RKO (cell line): Measurements from ENCODE around the gene SLC25A11.
A peak's percentile ranks its signal among the peaks of the same experiment; 100 is the strongest.
"Not testable (repeated sequence)": the region's sequence is repeated elsewhere in the genome, so short reads cannot be mapped to it uniquely, and the experiment has no call there.

Source experiments
- DNase-seq: peaks from one replicate; pipeline ENCODE4 v3.0.0-alpha.2; 2016; ENCODE audit warnings: low spot score

Gene SLC25A11

DNA sequence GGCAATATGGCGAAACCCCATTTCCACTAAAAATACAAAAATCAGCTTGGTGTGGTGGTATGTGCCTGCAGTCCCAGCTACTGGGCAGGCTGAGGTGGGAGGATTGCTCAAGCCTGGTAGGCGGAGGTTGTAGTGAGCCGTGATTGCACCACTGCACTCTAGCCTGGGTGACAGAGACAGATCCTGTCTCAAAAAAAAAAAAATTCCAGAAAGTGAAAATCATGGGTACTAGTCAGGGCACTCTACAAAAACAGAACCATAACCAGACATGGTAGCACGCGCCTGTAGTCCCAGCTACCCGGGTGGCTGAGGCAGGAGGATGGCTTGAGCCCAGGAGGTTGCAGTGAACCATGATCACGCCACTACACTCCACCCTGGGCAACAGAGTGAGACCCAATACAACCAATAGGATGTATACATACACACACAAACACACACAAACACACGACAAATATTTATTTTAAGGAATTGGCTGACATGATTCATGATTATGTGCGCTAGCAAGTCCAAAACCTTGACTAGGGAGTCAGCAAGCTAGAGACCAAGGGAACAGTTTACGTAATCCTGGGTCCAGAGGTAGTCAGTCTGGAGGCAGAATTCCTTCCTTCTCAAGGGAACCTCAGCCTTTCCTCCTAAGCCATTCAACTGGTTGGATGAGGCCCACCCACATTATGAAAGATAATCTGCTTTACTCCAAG lies 19.3 kb downstream of the SLC25A11 start:
- no peak for DNase-seq

- DNase-seq: no peak
These were observed 20.3 kb downstream of the SLC25A11 start for GRCh38 chr17:4919511-4920047.

- not testable (repeated sequence) for DNase-seq
These were observed 25.3 kb downstream of the SLC25A11 start for GRCh38 chr17:4914551-4914950.

DNA sequence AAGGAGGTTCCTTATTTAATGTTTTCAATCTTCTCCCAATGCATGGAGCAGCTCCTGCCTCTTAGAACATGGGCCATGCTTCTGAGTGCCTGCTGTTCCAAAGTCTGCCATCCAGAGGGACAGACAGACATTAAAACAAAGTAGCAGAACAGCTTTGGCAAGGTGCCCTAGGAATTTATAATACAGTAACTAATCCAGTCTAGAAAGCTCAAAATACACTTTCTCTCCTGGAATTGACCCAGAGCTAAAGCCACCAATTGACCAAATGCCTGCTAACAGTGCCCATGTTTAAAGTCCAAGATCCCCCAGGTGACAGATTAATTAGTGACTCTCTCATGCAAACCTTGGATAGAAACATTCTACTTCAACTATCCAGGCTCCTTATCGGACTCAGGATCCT lies 25.9 kb downstream of the SLC25A11 start:
- DNase-seq: peak; percentile 23

DNA sequence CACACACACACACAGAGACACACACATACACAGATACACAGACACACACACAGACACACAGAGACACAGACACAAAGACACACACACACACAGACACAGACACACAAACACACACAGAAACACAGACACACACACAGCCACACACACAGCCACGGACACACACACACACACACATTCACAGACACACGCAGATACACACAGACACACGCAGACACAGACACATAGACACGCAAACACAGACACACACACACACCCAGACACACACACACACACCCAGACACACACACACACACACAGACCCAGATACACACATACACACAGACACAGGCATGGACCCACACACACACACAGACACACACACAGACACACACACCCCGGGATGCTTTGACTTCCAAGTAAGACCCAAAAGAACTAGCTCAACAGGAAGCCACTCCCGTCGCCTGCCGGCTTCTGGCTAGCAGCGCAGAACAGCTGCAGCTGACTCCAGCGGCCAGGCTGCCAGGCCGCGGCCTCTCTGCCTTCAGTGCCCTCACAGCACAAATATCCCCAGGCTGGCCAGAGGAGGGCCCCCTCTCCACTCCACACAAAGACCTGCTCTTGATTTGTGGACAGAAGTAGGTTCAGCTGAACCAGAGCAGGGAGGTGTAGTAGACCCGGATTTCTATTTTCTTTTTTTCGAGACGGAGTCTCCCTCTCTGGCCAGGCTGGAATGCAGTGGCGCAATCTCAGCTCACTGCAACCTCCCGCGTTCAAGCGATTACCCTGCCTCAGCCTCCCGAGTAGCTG lies 30.9 kb downstream of the SLC25A11 start:
- DNase-seq: peak; percentile 90

DNA sequence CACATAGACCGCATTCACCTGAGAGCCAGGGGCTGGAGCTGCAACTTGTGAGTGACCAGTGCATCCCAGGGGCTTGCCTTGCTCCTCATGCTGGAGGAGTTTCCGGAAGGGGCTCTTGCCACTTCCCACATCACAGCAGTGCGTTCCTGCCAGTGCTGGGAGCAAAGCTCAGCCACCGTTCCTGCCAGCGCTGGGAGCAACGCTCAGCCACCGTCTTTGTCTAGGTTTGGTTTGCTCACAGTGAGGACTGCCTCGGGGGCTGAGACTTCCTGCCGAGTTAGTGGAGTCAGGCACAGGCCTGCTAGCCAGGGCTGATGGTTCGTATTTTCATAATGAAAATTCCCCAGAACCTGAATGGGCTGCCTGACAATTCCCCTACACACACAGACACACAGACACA lies 31.5 kb downstream of the SLC25A11 start:
- DNase-seq: no peak

- DNase-seq: not testable (repeated sequence)
These were observed 33.2 kb downstream of the SLC25A11 start for GRCh38 chr17:4906642-4907041.

GRCh38 chr17:4903051-4903818 lies 36.6 kb downstream of the SLC25A11 start, which contains the start of gene CHRNE:
CHRNE (minus strand) TSS chr17:4903098; CDS start chr17:4903063, 35 bp downstream.
- peak; percentile 64 for DNase-seq

DNA sequence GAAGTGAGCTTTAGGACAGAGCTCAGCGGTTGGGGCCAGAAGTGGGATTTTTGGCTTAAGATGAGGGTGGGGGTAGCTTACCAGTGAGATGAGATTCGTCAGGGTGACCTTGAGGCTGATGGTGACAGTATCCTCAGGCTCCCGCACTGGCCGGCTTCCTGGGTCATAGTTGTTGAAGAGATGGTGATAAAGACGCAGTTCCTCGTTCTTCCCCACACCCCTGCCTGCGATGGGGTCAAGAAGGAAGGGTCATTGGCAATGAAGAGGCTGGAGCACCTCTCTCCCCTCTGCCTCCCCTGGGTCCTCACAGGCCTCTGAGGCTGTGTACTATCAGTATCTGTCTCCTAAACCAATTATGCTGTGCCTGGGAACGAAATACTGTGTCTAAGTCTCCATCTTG lies 37.3 kb downstream of the SLC25A11 start:
- no peak for DNase-seq

DNA sequence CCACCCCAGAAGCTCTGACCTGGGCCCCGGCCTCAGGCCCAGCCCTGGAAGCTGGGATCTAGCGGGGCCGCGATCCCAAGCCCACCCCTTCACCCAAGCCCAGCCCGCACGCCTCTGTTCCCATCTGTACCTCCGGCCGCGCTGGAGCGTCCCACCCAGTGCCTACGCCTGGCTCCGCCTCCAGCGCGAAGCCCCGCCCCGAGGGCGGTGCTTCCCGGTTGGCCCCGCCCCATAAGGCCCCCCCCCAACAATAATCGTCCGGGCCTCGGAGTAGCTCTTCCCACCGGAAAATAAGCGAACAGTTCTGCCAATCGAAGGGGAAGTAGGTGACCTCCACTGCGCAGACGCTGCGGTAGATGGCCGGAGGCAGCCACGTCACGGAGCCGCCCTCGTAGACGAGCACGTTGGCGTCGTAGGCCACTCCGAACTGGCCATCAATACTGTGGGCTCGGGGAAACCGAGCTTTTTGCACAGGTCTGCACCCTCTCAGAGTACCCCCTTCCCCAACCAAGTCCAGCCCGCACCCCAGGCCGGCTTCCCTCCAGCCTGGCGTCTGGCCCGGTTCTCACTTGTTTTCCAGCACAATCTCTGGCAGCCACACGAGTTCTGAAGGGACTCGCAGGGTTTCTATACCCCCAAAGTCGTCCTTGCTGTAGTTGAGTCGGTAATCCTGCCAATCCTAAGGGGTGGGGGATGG lies 38.0 kb downstream of the SLC25A11 start:
- DNase-seq: no peak

DNA sequence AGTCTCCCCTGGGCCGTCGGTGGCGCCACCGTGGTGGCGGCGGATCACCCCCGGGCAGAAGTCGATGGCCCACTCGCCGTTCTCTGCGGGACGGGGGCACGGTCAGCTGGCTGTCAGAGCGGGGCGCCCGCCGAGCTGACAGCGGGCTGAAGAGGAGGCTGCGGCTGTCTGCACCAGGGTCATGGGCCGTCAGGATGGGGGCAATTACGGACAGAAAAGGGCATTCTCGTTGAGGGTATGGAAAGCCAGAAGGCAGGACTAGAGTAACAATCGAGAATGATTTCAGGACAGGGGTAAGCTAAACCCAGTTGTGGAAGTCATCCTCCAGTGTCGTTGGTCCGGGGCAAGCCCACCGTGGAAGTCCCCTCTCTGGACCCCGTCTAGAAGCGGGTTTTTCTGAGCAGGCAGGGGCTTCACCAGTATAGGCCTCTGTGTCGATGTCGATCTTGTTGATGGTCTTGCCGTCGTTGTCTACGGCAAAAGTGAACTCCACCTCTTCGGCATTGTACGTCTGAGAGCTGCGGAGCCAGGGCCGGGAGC lies 38.7 kb downstream of the SLC25A11 start:
- no peak for DNase-seq

GRCh38 chr17:4900231-4901107 lies 39.4 kb downstream of the SLC25A11 start:
- no peak for DNase-seq

DNA sequence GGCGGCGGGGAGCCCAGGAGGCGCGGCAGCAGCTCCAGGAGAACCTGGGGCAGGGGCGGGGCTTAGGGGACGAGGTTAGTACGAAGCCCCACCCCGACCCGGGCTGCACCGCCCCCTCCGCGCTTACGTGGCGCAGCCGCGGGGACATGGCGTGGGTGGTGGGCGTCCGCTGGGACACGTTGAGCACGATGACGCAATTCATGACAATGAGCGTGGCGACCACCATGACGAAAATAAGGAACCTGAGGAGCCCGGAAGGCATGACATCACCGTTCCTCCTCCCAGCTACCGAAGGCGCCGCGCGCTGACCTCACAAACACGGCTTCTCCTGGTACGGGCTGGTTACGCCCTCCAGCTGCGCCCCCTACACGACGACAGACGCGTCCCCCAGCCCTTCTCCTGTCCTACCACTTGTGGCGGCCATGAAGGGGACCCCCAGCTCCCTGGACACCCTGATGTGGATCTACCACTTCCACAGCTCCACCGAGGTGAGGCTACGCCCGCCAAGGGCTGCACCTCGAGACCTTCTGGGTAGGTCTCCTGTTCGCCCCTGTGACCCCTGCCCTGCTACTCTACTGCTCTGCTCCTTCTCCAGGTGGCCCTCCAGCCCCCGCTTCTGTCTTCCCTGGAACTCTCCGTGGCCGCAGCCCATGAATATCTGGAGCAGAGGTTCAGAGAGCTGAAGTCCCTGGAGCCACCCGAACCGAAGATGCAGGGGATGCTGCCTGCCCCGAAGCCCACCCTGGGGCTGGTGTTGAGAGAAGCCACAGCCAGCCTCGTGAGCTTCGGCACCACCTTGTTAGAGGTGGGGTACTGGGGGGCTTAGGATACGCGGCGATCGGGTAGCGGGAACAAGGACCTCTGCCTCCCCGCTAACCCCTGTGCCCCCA lies 40.3 kb downstream of the SLC25A11 start, which contains the start of gene C17orf107:
C17orf107 (plus strand) TSS at position 196 of the 890 bp plus-strand sequence; CDS start at position 423, 227 bp downstream.
- DNase-seq: no peak

- no peak for DNase-seq
These were observed 40.9 kb downstream of the SLC25A11 start for GRCh38 chr17:4898927-4899326.

DNA sequence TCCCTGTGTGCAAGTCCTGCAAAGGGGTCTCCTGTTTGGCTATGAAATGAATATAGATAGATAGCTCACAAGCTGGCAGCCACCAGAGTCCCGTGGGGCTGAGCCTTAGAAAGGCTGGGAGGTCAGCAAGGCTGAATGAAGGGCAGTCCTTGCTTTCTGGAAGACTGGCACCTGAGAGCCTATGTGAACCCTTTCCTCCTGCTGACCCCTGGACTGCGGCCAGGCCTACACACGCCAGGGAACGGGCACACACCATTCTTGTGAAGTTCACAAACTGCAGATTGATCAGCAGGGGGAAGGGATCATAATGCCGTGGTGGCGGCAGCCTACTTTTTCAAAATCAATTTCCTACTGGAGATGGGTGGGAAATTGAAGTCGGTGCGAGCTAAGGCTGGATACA lies 41.5 kb downstream of the SLC25A11 start:
- no peak for DNase-seq

- DNase-seq: no peak
These were observed 42.1 kb downstream of the SLC25A11 start for GRCh38 chr17:4897785-4898184.

- DNase-seq: no peak
These were observed 42.6 kb downstream of the SLC25A11 start for GRCh38 chr17:4897198-4897687.

DNA sequence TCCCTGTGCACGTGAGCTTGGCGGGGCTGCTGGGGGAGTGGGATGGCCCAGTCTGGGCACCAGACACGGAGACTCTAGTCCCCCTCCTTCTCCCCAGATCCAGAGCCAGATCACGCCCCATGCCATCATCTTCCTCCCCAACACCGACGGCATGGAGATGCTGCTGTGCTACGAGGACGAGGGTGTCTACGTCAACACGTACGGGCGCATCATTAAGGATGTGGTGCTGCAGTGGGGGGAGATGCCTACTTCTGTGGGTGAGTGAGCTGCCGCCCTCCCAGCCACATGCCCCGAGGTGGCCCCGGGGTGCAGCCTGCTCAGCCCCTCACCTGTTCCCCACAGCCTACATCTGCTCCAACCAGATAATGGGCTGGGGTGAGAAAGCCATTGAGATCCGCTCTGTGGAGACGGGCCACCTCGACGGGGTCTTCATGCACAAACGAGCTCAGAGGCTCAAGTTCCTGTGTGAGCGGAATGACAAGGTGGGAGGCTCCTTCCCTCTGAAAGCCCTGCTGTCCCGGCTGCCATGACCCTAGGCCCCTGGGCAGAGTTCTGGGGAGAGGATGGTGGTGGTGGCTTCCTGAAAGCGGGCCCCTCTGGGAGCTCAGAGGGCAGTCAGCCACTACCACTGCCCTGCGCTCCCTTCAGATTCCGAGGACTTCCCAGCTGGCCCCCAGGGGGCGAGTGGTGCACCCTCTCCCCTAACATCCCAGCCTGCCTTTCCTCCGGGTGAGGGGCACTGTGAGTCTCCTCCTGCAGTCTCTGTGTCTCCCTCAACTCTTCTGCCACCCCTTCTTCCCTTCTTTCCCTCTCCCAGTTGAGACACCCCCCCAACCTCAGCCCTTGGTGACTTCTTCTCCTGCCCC lies 43.3 kb downstream of the SLC25A11 start:
- no peak for DNase-seq
